ENCODE results near the gene ELOB. TPM values are rescaled to one million over a fixed set of nuclear protein-coding genes. Genes with fewer than 3 reads are reported as not detected.

Gene ELOB
- total and polyA plus RNA-seq, 2 donors = 287 to 349 TPM

DNA sequence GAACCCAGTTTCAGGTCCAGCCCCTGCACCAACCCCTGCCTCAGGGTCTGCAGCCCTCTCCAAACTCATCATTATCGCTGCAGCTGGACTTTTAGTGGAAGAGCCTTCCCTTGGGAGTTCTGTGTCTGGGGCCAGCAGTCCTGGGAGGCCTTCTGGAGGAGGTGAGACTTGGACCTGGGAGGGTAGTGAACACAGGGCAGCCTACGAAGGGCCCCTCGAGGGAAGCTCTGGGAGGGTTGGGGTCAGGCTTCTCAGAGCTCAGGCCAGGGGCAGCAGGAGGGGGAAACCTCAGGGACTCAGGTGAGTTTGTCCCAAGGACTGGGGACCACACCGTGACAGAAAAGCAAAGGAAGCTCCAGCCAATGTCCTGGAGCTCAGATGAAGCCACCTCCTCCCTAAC, 35.9 kb downstream of the ELOB start:
- no peak for DNase-seq (ENCODE audit: low read depth in 6 of 9, low spot score in 9 of 9)
- H3K27ac ChIP-seq (ENCODE audit: low read depth in 1 of 2, low read length in 1 of 2) = no peak overlapping the region
- H3K4me1 ChIP-seq (ENCODE audit: control insufficient read depth in 2 of 2, insufficient read depth in 2 of 2, low read length in 2 of 2) = peaks cover 0 to 16% of the 10 kb centered on the region in 2 donors
- H3K27me3 ChIP-seq (ENCODE audit: control insufficient read depth in 2 of 2, insufficient read depth in 1 of 2, low read length in 1 of 2) = no peaks in the 10 kb centered on the region
- H3K4me3 ChIP-seq (ENCODE audit: low read length in 2 of 2) = no peak overlapping the region
- H3K36me3 ChIP-seq (ENCODE audit: control insufficient read depth in 2 of 2, insufficient read depth in 2 of 2, low read length in 1 of 2) = no peaks in the 10 kb centered on the region
- WGBS = 95% methylated on average over 4 of the region's 4 CpGs
- no peaks in the 10 kb centered on the region for H3K9me3 ChIP-seq (ENCODE audit: control insufficient read depth in 2 of 2, insufficient read depth in 1 of 2, low read length in 1 of 2)

DNA sequence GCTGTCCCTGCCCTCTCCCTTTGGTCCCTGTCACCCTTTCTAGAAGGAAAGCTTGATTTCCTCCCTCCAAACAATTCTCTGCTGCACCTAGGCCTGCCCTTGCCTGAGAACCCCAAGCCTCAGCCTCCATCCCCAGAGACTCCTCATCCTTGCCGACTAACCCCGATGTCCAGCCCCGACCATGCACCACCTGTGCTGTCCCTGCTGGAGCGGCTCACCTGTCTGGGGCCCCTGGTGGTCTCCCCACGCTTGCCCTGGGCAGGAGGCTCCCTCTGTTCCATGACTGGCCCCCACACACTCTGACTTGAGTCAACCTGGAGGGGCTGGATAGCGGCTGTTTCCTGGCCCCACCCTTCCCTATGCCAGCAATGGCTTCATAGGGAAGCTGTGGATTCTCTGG, 36.6 kb downstream of the ELOB start:
- H3K27me3 ChIP-seq (ENCODE audit: control insufficient read depth in 2 of 2, insufficient read depth in 1 of 2, low read length in 1 of 2) = no peaks in the 10 kb centered on the region
- H3K4me1 ChIP-seq (ENCODE audit: control insufficient read depth in 2 of 2, insufficient read depth in 2 of 2, low read length in 2 of 2) = peaks cover 0 to 16% of the 10 kb centered on the region in 2 donors
- no peaks in the 10 kb centered on the region for H3K36me3 ChIP-seq (ENCODE audit: control insufficient read depth in 2 of 2, insufficient read depth in 2 of 2, low read length in 1 of 2)
- no peak for DNase-seq (ENCODE audit: low read depth in 6 of 9, low spot score in 9 of 9)
- 97% methylated on average over 6 of the region's 6 CpGs for WGBS
- H3K27ac ChIP-seq (ENCODE audit: low read depth in 1 of 2, low read length in 1 of 2) = no peak overlapping the region
- no peak overlapping the region for H3K4me3 ChIP-seq (ENCODE audit: low read length in 2 of 2)
- H3K9me3 ChIP-seq (ENCODE audit: control insufficient read depth in 2 of 2, insufficient read depth in 1 of 2, low read length in 1 of 2) = no peaks in the 10 kb centered on the region

- Histone ChIP-seq H3K9me3 (ENCODE audit: control insufficient read depth in 2 of 2, insufficient read depth in 1 of 2, low read length in 1 of 2) (no peaks in the 10 kb centered on the region), H3K27ac (ENCODE audit: low read depth in 1 of 2, low read length in 1 of 2) (no peak overlapping the region), H3K27me3 (ENCODE audit: control insufficient read depth in 2 of 2, insufficient read depth in 1 of 2, low read length in 1 of 2) (no peaks in the 10 kb centered on the region), H3K4me3 (ENCODE audit: low read length in 2 of 2) (no peak overlapping the region), H3K4me1 (ENCODE audit: control insufficient read depth in 2 of 2, insufficient read depth in 2 of 2, low read length in 2 of 2) (peaks cover 0 to 16% of the 10 kb centered on the region in 2 donors), H3K36me3 (ENCODE audit: control insufficient read depth in 2 of 2, insufficient read depth in 2 of 2, low read length in 1 of 2) (no peaks in the 10 kb centered on the region)
- no peak for DNase-seq (ENCODE audit: low read depth in 6 of 9, low spot score in 9 of 9)
- WGBS = 96% methylated on average over 8 of the region's 8 CpGs
Measured at GRCh38 chr16:2739625-2740430, 37.3 kb downstream of the ELOB start.

DNA sequence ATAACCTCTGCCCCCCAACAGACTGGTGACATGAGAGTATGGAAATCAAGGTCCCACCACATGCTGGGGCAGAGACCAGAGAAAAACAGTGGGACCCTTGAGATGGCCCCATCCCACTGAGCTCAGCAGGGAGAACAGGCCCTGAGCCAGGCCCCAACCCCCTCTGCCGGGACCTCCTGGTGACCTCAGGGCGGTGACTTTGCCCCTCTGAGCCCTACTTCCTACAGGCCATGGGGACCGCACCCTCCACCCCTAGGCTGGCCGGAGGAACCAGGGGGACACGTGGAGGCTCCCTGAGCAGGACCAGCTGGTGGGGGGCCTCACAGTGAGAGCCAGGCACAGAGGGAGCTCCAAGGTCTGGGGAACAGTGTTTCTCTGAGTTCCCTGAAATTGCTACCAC, 38.5 kb downstream of the ELOB start:
- Histone ChIP-seq H3K27me3 (ENCODE audit: control insufficient read depth in 2 of 2, insufficient read depth in 1 of 2, low read length in 1 of 2) (no peaks in the 10 kb centered on the region), H3K4me1 (ENCODE audit: control insufficient read depth in 2 of 2, insufficient read depth in 2 of 2, low read length in 2 of 2) (peaks cover 0 to 16% of the 10 kb centered on the region in 2 donors), H3K4me3 (ENCODE audit: low read length in 2 of 2) (no peak overlapping the region), H3K9me3 (ENCODE audit: control insufficient read depth in 2 of 2, insufficient read depth in 1 of 2, low read length in 1 of 2) (no peaks in the 10 kb centered on the region), H3K27ac (ENCODE audit: low read depth in 1 of 2, low read length in 1 of 2) (no peak overlapping the region), H3K36me3 (ENCODE audit: control insufficient read depth in 2 of 2, insufficient read depth in 2 of 2, low read length in 1 of 2) (no peaks in the 10 kb centered on the region)
- no peak for DNase-seq (ENCODE audit: low read depth in 6 of 9, low spot score in 9 of 9)
- 97% methylated on average over 5 of the region's 5 CpGs for WGBS

GRCh38 chr16:2737895-2738418, 39.1 kb downstream of the ELOB start:
- no peaks in the 10 kb centered on the region for H3K27me3 ChIP-seq (ENCODE audit: control insufficient read depth in 2 of 2, insufficient read depth in 1 of 2, low read length in 1 of 2)
- 79% methylated on average over 7 of the region's 7 CpGs for WGBS

GRCh38 chr16:2737238-2737605, 39.9 kb downstream of the ELOB start:
- WGBS = 98% methylated on average over 5 of the region's 5 CpGs
- Histone ChIP-seq H3K27me3 (ENCODE audit: control insufficient read depth in 2 of 2, insufficient read depth in 1 of 2, low read length in 1 of 2) (no peaks in the 10 kb centered on the region), H3K9me3 (ENCODE audit: control insufficient read depth in 2 of 2, insufficient read depth in 1 of 2, low read length in 1 of 2) (no peaks in the 10 kb centered on the region), H3K36me3 (ENCODE audit: control insufficient read depth in 2 of 2, insufficient read depth in 2 of 2, low read length in 1 of 2) (no peaks in the 10 kb centered on the region), H3K27ac (ENCODE audit: low read depth in 1 of 2, low read length in 1 of 2) (no peak overlapping the region), H3K4me3 (ENCODE audit: low read length in 2 of 2) (no peak overlapping the region), H3K4me1 (ENCODE audit: control insufficient read depth in 2 of 2, insufficient read depth in 2 of 2, low read length in 2 of 2) (peaks cover 0 to 16% of the 10 kb centered on the region in 2 donors)
- no peak for DNase-seq (ENCODE audit: low read depth in 6 of 9, low spot score in 9 of 9)

More at GRCh38 chr16:2737895-2738418, 39.1 kb downstream of the ELOB start:
- Histone ChIP-seq H3K27ac (ENCODE audit: low read depth in 1 of 2, low read length in 1 of 2) (no peak overlapping the region), H3K4me3 (ENCODE audit: low read length in 2 of 2) (no peak overlapping the region), H3K9me3 (ENCODE audit: control insufficient read depth in 2 of 2, insufficient read depth in 1 of 2, low read length in 1 of 2) (no peaks in the 10 kb centered on the region), H3K4me1 (ENCODE audit: control insufficient read depth in 2 of 2, insufficient read depth in 2 of 2, low read length in 2 of 2) (peaks cover 0 to 16% of the 10 kb centered on the region in 2 donors), H3K36me3 (ENCODE audit: control insufficient read depth in 2 of 2, insufficient read depth in 2 of 2, low read length in 1 of 2) (no peaks in the 10 kb centered on the region)
- no peak for DNase-seq (ENCODE audit: low read depth in 6 of 9, low spot score in 9 of 9)

DNA sequence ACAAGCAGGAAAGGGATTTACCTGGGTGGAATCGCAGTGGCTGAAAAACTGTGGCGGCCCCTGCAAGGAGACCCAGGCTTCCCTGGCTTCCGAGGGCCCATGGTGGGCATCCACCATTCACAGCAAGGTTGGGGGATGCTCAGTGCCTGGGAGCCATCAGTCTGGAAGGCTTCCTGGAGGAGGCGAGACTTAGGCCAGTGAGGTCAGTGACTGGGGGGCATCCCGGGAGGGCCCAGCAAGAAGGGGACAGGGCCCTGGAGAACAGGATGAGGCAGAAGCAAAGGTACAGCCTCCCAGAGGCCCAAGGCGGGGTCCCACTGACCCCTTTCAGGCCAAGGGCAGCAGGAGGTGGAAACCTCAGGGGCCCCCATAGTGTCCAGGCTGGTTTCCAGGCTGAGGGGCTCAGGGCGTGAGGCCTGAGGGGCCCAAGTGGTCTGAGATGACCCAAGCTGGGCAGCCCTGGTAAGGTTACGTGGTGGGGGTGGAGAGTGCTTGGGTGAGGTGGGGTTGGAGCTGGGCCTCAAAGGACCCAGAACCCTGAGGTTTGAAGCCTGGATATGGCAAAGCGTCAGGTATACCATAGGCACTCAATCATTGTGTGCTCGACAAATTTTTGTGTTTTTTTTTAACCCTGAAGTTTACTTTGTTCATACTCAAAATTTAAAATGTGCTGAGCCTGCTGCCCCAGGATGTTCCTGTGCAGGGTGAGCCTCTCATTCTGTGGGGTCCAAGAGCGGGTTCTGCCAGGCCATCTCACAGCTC, 40.4 kb downstream of the ELOB start:
- H3K27me3 ChIP-seq (ENCODE audit: control insufficient read depth in 2 of 2, insufficient read depth in 1 of 2, low read length in 1 of 2) = no peaks in the 10 kb centered on the region
- no peaks in the 10 kb centered on the region for H3K9me3 ChIP-seq (ENCODE audit: control insufficient read depth in 2 of 2, insufficient read depth in 1 of 2, low read length in 1 of 2)
- H3K4me1 ChIP-seq (ENCODE audit: control insufficient read depth in 2 of 2, insufficient read depth in 2 of 2, low read length in 2 of 2) = peaks cover 0 to 16% of the 10 kb centered on the region in 2 donors
- no peak overlapping the region for H3K4me3 ChIP-seq (ENCODE audit: low read length in 2 of 2)
- no peak overlapping the region for H3K27ac ChIP-seq (ENCODE audit: low read depth in 1 of 2, low read length in 1 of 2)
- 98% methylated on average over 11 of the region's 11 CpGs for WGBS
- DNase-seq (ENCODE audit: low read depth in 6 of 9, low spot score in 9 of 9) = no peak
- no peaks in the 10 kb centered on the region for H3K36me3 ChIP-seq (ENCODE audit: control insufficient read depth in 2 of 2, insufficient read depth in 2 of 2, low read length in 1 of 2)

DNA sequence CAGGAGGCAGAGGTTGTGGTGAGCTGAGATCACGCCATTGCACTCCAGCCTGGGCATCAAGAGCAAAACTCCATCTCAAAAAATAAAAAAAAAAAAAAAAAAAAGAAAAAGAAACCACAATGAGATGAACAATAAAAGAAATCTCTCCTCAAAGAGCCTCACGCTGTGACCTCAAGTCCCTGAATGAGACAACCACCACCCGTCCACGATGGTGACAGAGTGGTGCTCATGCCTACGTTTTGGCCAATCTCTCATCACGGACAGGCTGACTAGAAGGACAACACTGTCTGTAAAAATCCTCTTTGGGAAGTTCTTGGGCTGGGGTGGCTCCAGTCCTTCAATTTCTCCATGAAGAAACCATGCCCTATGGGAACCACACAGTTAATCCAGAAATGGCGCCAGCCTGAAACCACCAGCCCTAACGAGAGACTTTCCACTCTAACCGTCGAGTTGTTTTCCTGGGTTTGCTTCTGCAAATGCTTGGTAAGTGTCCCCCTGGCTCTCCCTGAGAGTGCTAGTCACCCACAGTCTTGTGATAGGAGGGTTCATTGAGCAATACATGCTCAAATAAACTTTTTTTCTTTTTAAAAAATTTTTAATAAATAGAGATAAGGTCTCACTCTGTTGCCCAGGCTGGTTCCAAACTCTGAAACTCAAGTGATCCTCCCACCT, 42.1 kb downstream of the ELOB start:
- 79% methylated on average over 10 of the region's 10 CpGs for WGBS
- no peak for DNase-seq (ENCODE audit: low read depth in 6 of 9, low spot score in 9 of 9)
- H3K36me3 ChIP-seq (ENCODE audit: control insufficient read depth in 2 of 2, insufficient read depth in 2 of 2, low read length in 1 of 2) = no peaks in the 10 kb centered on the region
- H3K9me3 ChIP-seq (ENCODE audit: control insufficient read depth in 2 of 2, insufficient read depth in 1 of 2, low read length in 1 of 2) = no peaks in the 10 kb centered on the region
- peaks cover 0 to 12% of the 10 kb centered on the region in 2 donors for H3K4me1 ChIP-seq (ENCODE audit: control insufficient read depth in 2 of 2, insufficient read depth in 2 of 2, low read length in 2 of 2)
- no peaks in the 10 kb centered on the region for H3K27me3 ChIP-seq (ENCODE audit: control insufficient read depth in 2 of 2, insufficient read depth in 1 of 2, low read length in 1 of 2)
- no peak overlapping the region for H3K27ac ChIP-seq (ENCODE audit: low read depth in 1 of 2, low read length in 1 of 2)
- no peak overlapping the region for H3K4me3 ChIP-seq (ENCODE audit: low read length in 2 of 2)

DNA sequence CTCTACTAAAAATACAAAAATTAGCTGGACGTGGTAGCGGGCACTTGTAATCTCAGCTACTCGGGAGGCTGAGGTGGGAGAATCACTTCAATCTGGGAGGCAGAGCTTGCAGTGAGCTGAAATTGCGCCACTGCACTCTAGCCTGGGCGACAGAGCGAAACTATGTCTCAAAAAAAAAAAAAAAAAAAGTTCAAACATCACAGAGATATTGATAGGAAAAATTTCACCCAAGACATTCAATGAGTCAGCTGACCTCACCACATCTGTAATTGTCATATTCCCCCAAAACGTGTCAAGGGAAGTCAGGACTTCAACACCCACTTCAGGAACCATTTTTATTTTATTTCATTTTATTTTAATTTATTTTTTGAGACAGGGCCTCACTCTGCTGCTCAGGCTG, 49.0 kb downstream of the ELOB start:
- H3K9me3 ChIP-seq (ENCODE audit: control insufficient read depth in 2 of 2, insufficient read depth in 1 of 2, low read length in 1 of 2) = no peaks in the 10 kb centered on the region
- no peaks in the 10 kb centered on the region for H3K36me3 ChIP-seq (ENCODE audit: control insufficient read depth in 2 of 2, insufficient read depth in 2 of 2, low read length in 1 of 2)
- no peak overlapping the region for H3K27ac ChIP-seq (ENCODE audit: low read depth in 1 of 2, low read length in 1 of 2)
- H3K4me1 ChIP-seq (ENCODE audit: control insufficient read depth in 2 of 2, insufficient read depth in 2 of 2, low read length in 2 of 2) = no peaks in the 10 kb centered on the region
- peaks cover 0 to 17% of the 10 kb centered on the region in 2 donors for H3K27me3 ChIP-seq (ENCODE audit: control insufficient read depth in 2 of 2, insufficient read depth in 1 of 2, low read length in 1 of 2)
- no peak for DNase-seq (ENCODE audit: low read depth in 6 of 9, low spot score in 9 of 9)
- H3K4me3 ChIP-seq (ENCODE audit: low read length in 2 of 2) = no peak overlapping the region
- WGBS = 95% methylated on average over 7 of the region's 7 CpGs

Measured in thymus (tissue), 11 donors.